Panc1 (cell line): ENCODE results near the gene ELAPOR2.

Experiments
- POLR2AphosphoS5 ChIP-seq: IDR thresholded peaks from 2 replicates; pipeline ENCODE4 v1.6.1; 2012; ENCODE audit warnings: mild to moderate bottlenecking, low read depth, low read length, moderate library complexity
- TF ChIP-seq, protein P1 (sequence below): fragments of 450-650 bp; IDR thresholded peaks from 2 replicates; pipeline ENCODE4 v1.5.1; 2017; ENCODE audit warnings: mild to moderate bottlenecking
- TF ChIP-seq, protein P2 (sequence below), 2 experiments: IDR thresholded peaks; 2 replicates each; pipeline ENCODE4 v1.6.1; 2011 to 2012; ENCODE audit warnings: low read depth in 2 of 2, control low read depth in 1 of 2, low read length in 1 of 2, mild to moderate bottlenecking in 1 of 2, moderate library complexity in 1 of 2; ENCODE audit not compliant: insufficient read depth in 1 of 2

DNA sequence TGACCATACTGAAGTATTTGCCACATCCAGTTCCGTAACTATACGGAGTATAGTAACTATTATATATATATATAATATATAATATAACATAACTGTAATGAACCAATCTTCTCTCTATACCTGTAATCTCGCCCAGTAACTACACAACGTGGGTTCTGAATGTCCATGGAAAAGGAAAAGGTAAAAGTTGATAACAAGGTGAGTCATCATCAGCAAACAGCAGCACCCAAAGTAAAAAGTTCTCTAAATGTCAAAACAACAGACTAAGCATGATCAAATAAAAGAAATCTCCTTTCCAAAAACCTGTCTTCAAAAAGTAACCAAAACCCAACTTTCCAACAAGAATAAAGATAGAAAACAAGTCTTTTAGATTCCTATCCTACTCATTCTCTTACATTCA lies 42.8 kb downstream of the ELAPOR2 start:
- TF ChIP-seq, protein P1, sequence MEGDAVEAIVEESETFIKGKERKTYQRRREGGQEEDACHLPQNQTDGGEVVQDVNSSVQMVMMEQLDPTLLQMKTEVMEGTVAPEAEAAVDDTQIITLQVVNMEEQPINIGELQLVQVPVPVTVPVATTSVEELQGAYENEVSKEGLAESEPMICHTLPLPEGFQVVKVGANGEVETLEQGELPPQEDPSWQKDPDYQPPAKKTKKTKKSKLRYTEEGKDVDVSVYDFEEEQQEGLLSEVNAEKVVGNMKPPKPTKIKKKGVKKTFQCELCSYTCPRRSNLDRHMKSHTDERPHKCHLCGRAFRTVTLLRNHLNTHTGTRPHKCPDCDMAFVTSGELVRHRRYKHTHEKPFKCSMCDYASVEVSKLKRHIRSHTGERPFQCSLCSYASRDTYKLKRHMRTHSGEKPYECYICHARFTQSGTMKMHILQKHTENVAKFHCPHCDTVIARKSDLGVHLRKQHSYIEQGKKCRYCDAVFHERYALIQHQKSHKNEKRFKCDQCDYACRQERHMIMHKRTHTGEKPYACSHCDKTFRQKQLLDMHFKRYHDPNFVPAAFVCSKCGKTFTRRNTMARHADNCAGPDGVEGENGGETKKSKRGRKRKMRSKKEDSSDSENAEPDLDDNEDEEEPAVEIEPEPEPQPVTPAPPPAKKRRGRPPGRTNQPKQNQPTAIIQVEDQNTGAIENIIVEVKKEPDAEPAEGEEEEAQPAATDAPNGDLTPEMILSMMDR = no peak
- TF ChIP-seq, protein P2, sequence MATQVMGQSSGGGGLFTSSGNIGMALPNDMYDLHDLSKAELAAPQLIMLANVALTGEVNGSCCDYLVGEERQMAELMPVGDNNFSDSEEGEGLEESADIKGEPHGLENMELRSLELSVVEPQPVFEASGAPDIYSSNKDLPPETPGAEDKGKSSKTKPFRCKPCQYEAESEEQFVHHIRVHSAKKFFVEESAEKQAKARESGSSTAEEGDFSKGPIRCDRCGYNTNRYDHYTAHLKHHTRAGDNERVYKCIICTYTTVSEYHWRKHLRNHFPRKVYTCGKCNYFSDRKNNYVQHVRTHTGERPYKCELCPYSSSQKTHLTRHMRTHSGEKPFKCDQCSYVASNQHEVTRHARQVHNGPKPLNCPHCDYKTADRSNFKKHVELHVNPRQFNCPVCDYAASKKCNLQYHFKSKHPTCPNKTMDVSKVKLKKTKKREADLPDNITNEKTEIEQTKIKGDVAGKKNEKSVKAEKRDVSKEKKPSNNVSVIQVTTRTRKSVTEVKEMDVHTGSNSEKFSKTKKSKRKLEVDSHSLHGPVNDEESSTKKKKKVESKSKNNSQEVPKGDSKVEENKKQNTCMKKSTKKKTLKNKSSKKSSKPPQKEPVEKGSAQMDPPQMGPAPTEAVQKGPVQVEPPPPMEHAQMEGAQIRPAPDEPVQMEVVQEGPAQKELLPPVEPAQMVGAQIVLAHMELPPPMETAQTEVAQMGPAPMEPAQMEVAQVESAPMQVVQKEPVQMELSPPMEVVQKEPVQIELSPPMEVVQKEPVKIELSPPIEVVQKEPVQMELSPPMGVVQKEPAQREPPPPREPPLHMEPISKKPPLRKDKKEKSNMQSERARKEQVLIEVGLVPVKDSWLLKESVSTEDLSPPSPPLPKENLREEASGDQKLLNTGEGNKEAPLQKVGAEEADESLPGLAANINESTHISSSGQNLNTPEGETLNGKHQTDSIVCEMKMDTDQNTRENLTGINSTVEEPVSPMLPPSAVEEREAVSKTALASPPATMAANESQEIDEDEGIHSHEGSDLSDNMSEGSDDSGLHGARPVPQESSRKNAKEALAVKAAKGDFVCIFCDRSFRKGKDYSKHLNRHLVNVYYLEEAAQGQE (IDR thresholded peaks at IDR 0.05; ENCODE audit: insufficient read depth in 1 of 2, low read depth in 2 of 2, low read length in 1 of 2) = no peak
- TF ChIP-seq POLR2AphosphoS5 = no peak
